Natural killer cell treated with Interleukin-12 subunit alpha and Interleukin-12 subunit beta and Interleukin-15 and Interleukin-18, amount 100 ng/mL, for 72 hours (primary cell): Measurements from ENCODE around the gene PDE4C. TPM values are rescaled to one million over a fixed set of nuclear protein-coding genes. Genes with fewer than 3 reads are reported as not detected.

Experiments
- ATAC-seq, 2 donors: fragments of 150-1000 bp; cut with Tn5 transposase in 1 of 2; sonication (Bioruptor Pico), chemical (Tn5 transposase) in 1 of 2; 2 replicates each; pipeline ENCODE4 v1.10.0; 2021
- DNase-seq: peaks from one replicate; pipeline ENCODE4 v3.0.0; 2022; ENCODE audit warnings: low spot score
- H3K27ac Mint-ChIP-seq, 2 donors: 1 replicate in 1 of 2; 2 replicates in 1 of 2; pipeline ENCODE4 v1.8.0; 2022; ENCODE audit warnings: mixed read lengths in 2 of 2, mild to moderate bottlenecking in 1 of 2, moderate library complexity in 1 of 2
- H3K27me3 Mint-ChIP-seq, 2 donors: 1 replicate in 1 of 2; 2 replicates in 1 of 2; pipeline ENCODE4 v1.8.0; 2022; ENCODE audit warnings: mixed read lengths in 2 of 2
- H3K36me3 Mint-ChIP-seq: one replicate; pipeline ENCODE4 v1.8.0; 2022; ENCODE audit warnings: mixed read lengths
- H3K4me1 Mint-ChIP-seq, 2 donors: 1 replicate in 1 of 2; 2 replicates in 1 of 2; pipeline ENCODE4 v1.8.0; 2022; ENCODE audit warnings: low read depth in 2 of 2, mixed read lengths in 2 of 2, mild to moderate bottlenecking in 1 of 2
- H3K4me3 Mint-ChIP-seq: one replicate; pipeline ENCODE4 v1.8.0; 2022; ENCODE audit warnings: mixed read lengths
- H3K9me3 Mint-ChIP-seq: 2 replicates; pipeline ENCODE4 v1.8.0; 2022; ENCODE audit warnings: mixed read lengths
- total RNA-seq, 2 donors: library from RNA; stranded (reverse); gene quantifications; one replicate each; pipeline ENCODE4 v1.2.3, GENCODE V29; 2022

The PDE4C gene
- total RNA-seq, 2 donors from 2014 or later, result 0.22 to 1.4 TPM

DNA sequence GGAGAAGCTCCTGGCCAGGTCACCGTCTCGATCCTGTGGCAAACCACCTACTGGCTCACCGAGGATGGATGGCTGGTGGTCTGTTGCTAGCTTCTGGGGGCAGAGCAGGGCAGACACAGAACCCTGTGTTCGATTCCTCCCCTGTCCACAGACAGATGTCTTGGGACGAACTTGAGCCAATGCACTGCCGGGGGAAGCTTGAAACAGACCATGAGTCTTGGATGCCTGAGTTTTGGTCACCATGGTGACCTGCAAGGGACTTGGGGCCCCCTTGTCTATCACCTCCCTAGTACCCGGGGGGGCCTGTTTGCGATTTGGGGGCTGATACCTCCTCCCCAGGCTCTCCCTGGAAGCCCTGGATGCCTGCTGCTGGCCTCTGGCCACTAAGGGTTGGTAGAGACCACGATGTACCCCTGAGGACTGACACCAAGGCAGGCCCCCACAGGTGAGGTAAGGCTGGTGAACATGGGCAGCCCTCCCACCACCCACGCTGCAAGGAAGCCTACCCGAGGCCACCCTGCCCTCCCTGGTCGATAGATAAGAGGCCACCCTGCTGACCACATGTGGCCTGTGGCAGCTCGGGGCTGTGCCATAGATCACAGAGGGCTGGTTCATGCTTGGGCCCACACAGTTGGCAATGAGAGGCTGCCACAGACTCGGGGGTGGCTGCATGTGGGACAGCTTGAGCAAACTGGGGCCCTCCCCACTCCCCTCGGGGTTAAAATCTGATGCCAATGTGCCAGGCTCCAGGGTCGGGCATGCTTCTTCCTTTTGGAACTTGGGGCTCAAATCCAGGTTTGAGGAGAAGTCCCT lies 37.3 kb upstream of the PDE4C start:
- no peak for DNase-seq
- no peak for ATAC-seq

GRCh38 chr19:18262917-18263316 lies 36.7 kb upstream of the PDE4C start:
- no peaks in the 10 kb centered on the region for H3K36me3 Mint-ChIP-seq
- H3K4me1 Mint-ChIP-seq, result peaks cover 0 to 7% of the 10 kb centered on the region in 2 donors
- ATAC-seq (no peak), DNase-seq (no peak)
- H3K27ac Mint-ChIP-seq, result no peak overlapping the region
- H3K27me3 Mint-ChIP-seq, result no peaks in the 10 kb centered on the region
- H3K4me3 Mint-ChIP-seq, result no peak overlapping the region
- H3K9me3 Mint-ChIP-seq, result no peaks in the 10 kb centered on the region

More for the DNA sequence above, 37.3 kb upstream of the PDE4C start:
- H3K27me3 Mint-ChIP-seq, result no peaks in the 10 kb centered on the region
- peaks cover 0 to 7% of the 10 kb centered on the region in 2 donors for H3K4me1 Mint-ChIP-seq
- no peaks in the 10 kb centered on the region for H3K36me3 Mint-ChIP-seq
- no peaks in the 10 kb centered on the region for H3K9me3 Mint-ChIP-seq
- H3K27ac Mint-ChIP-seq, result no peak overlapping the region
- no peak overlapping the region for H3K4me3 Mint-ChIP-seq

GRCh38 chr19:18262144-18262543 lies 35.9 kb upstream of the PDE4C start:
- Mint-ChIP-seq H3K4me1 (peaks cover 0 to 7% of the 10 kb centered on the region in 2 donors), H3K36me3 (no peaks in the 10 kb centered on the region), H3K27ac (no peak overlapping the region)

GRCh38 chr19:18261474-18261873 lies 35.2 kb upstream of the PDE4C start:
- DNase-seq (no peak), ATAC-seq (no peak)
- no peaks in the 10 kb centered on the region for H3K36me3 Mint-ChIP-seq
- peaks cover 0 to 7% of the 10 kb centered on the region in 2 donors for H3K4me1 Mint-ChIP-seq
- H3K9me3 Mint-ChIP-seq, result no peaks in the 10 kb centered on the region
- H3K4me3 Mint-ChIP-seq, result no peak overlapping the region
- H3K27me3 Mint-ChIP-seq, result no peaks in the 10 kb centered on the region
- no peak overlapping the region for H3K27ac Mint-ChIP-seq

More at GRCh38 chr19:18262144-18262543, 35.9 kb upstream of the PDE4C start:
- H3K27me3 Mint-ChIP-seq, result no peaks in the 10 kb centered on the region
- no peak overlapping the region for H3K4me3 Mint-ChIP-seq
- H3K9me3 Mint-ChIP-seq, result no peaks in the 10 kb centered on the region
- DNase-seq, result no peak
- ATAC-seq, result no peak

DNA sequence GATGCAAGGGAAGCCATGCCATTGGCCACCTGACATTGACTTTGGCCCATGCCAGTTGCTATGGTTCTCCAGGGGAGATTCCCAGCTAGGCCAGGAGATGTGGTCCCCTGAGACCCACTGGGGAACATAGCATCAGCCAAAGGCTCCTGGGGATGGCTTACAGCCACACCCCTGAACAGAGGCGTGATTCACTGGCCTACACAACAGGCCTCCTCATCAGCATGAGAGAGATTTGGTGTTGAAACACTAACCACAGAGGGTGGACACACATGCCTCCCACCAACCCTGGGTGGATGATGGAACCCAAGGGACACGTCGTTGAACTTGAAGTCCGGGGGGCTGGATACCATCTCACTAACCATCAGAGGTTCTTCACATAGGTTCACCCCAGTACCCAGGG lies 33.7 kb upstream of the PDE4C start:
- H3K4me3 Mint-ChIP-seq, result no peak overlapping the region
- peaks cover 0 to 4% of the 10 kb centered on the region in 2 donors for H3K27me3 Mint-ChIP-seq
- no peak overlapping the region for H3K27ac Mint-ChIP-seq
- no peaks in the 10 kb centered on the region for H3K9me3 Mint-ChIP-seq
- ATAC-seq (no peak), DNase-seq (no peak)
- H3K36me3 Mint-ChIP-seq, result no peaks in the 10 kb centered on the region
- H3K4me1 Mint-ChIP-seq, result peaks cover 0 to 4% of the 10 kb centered on the region in 2 donors

DNA sequence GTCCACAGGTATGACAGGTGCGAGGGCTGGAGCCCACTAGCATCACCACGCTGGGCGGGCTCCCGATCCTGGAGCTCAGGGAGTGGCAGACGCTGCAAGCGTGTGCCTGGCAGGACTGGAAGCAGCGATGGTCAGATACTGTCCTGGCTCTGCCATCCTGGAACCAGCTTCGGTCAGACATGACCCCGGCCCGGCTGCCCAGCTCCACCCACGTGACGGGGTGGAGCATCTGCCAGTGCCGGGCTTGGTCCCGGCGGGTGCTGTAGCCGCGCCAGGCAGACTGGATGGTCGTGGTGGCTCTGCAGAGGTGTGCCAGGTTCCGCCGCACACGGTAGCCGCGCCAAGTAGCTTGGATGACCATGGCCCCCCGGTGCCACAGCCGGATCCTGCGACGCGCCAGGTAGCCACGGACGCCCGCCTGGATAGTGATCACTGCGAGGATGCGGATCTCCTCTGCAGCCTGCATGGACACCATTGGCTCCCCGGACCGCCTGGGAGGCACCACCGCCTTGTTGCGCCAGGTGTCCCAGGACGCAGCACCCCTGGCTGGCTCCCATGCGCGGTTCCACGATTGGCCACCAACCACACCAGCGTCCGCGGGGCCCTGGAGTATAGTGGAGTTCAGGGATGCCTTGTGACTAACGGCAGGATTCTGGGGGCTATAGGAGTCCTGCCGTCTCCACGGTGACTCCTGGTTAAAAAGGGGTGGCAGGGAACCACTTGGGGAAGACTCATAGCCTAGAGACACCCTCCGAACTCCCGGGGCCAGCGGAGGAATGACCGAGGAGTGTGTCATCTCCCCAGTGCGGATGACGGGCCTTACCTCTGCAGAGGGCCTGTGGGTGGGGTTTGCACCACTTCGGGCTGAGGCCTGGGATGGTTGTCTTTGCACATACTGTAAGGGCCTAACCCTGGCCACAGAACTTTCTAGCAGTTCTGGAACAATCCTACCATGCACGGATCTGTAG lies 31.5 kb upstream of the PDE4C start:
- H3K27me3 Mint-ChIP-seq, result peaks cover 6 to 18% of the 10 kb centered on the region in 2 donors
- H3K9me3 Mint-ChIP-seq, result no peaks in the 10 kb centered on the region
- ATAC-seq, result no peak
- no peak overlapping the region for H3K4me3 Mint-ChIP-seq
- H3K27ac Mint-ChIP-seq, result no peak overlapping the region
- peaks cover 0 to 6% of the 10 kb centered on the region in 2 donors for H3K4me1 Mint-ChIP-seq
- no peaks in the 10 kb centered on the region for H3K36me3 Mint-ChIP-seq
- DNase-seq, result no peak

DNA sequence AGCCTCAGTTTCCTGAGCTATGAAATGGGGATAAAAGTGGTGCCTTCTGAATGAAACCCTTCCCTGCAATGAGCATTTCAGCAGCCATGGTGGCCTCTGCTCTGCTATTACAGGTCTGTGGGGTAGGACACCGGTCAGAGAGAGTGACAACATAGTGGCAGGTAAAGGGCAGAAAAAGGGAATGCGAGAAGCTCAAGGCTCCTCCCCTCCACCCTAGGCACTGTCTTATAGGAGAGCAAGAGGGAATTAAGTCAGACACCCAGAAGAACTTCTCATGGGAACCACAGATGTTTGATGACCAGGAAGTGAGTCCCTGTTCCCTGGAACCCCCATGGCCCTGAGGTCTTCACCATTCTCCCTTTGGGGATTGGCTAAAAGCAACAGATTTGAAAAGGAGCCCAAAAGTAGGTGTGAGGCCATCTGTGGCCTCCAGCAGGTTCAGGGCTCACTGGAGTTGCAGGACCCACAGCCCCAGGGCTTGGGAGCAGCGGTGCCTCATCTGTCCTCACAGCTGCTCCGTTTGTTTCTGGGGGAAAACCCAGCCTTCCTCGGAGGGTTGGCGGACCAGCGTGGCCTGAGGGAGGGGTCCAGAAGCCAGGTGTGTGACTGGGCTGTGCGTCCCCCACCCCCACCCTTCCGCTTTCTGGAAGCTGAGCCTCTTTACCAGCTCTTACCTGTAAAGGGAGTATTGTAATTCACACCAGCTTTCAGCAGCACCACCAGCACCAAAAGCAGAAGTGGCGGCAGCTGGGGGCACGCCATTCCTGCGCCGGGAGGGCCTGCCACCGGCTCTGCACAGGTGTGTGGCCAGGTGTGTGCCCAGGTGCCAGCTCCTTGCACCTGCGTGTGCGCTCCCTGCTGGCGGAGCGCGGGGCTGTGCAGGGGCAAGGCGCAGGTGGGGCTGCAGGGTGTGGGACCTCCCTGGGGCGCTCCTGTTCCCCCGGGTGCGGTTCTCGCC lies 28.6 kb upstream of the PDE4C start:
- no peak overlapping the region for H3K27ac Mint-ChIP-seq
- no peak overlapping the region for H3K4me3 Mint-ChIP-seq
- no peak for DNase-seq
- no peaks in the 10 kb centered on the region for H3K9me3 Mint-ChIP-seq
- no peak for ATAC-seq
- peaks cover 5 to 7% of the 10 kb centered on the region in 2 donors for H3K4me1 Mint-ChIP-seq
- no peaks in the 10 kb centered on the region for H3K36me3 Mint-ChIP-seq
- H3K27me3 Mint-ChIP-seq, result peaks cover 12 to 25% of the 10 kb centered on the region in 2 donors

DNA sequence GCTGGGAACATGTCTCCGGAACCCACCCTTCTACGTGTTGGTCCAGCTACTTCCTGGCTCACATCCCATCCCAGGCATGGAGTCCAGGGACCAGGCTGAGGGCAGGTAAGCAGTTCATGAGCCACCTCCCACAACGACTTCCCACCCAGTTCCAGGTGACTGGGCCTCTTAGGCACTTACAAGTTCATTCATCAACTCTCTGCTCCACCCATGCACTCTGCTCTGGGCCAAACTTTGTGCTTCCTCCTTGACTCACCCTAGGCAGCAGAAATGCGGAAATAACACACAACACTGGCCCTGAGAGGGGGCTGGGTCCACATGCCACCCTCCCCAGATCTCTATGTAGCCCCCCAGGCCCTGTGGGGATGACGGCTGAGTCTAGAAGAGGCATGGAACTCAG lies 27.5 kb upstream of the PDE4C start:
- H3K4me1 Mint-ChIP-seq, result peaks cover 5 to 7% of the 10 kb centered on the region in 2 donors
- DNase-seq, result no peak
- H3K9me3 Mint-ChIP-seq, result no peaks in the 10 kb centered on the region
- no peak for ATAC-seq
- no peak overlapping the region for H3K4me3 Mint-ChIP-seq
- H3K27me3 Mint-ChIP-seq, result peaks cover 12 to 25% of the 10 kb centered on the region in 2 donors
- no peaks in the 10 kb centered on the region for H3K36me3 Mint-ChIP-seq
- no peak overlapping the region for H3K27ac Mint-ChIP-seq

DNA sequence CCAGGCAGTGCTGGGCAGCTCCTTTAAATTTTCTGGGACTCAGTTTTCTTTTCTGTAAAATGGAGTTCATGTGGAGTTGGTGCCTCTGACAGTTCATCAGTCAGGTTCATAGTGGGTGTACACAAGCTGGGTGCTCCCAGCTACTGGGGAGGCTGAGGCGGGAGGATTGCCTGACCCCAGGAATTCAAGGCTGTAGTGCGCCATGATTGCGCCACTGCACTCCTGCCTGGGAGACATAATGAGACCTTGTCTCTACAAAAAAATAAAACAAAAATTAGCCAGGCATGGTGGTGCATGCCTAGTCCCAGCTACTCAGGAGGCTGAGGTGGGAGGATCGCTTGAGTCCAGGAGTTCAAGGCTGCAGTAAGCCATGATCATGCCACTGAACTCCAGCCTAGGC lies 26.9 kb upstream of the PDE4C start:
- H3K4me3 Mint-ChIP-seq, result no peak overlapping the region
- no peaks in the 10 kb centered on the region for H3K9me3 Mint-ChIP-seq
- ATAC-seq, result no peak
- no peak overlapping the region for H3K27ac Mint-ChIP-seq
- H3K36me3 Mint-ChIP-seq, result no peaks in the 10 kb centered on the region
- peaks cover 12 to 25% of the 10 kb centered on the region in 2 donors for H3K27me3 Mint-ChIP-seq
- peaks cover 5 to 7% of the 10 kb centered on the region in 2 donors for H3K4me1 Mint-ChIP-seq
- DNase-seq, result no peak

- Mint-ChIP-seq H3K36me3 (no peaks in the 10 kb centered on the region), H3K4me1 (peaks cover 5 to 7% of the 10 kb centered on the region in 2 donors), H3K27ac (no peak overlapping the region), H3K9me3 (no peaks in the 10 kb centered on the region), H3K4me3 (no peak overlapping the region), H3K27me3 (peaks cover 12 to 25% of the 10 kb centered on the region in 2 donors)
- DNase-seq (no peak), ATAC-seq (no peak)
These were observed 26.1 kb upstream of the PDE4C start for GRCh38 chr19:18252370-18252717.

DNA sequence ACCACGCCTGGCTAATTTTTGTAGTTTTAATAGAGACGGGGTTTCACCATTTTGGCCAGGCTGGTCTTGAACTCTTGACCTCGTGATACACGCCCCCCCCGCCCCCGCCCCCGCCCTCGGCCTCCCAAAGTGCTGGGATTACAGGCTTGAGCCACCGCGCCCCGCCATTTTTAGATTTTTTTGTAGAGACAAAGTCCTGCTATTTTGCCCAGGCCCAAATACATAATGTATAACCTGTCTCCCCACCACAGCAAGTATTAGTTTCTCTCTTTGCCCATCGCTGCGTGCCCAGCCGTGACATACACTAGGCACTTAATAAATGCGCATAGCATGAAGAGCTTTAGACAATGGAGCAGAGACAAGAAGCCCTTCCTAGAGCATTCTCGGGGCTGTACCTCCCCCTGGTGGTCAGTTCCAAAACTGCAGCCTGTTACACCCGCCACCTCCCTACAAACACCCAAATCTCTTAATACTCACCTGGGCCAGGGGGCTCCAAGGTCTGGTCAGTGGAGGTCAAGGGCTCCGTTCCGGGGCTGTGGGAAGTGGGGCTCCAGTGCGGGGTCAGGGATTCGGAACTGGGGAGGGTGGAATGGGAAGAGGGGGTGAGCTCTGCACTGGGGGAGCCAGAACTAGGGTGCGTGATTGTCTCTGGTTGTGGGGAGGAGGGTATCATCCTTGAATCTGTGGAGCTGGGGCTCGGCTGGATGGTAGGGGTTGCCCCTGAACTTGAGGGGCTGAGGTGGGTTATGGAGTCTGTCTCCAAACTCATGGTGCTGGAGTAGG lies 25.5 kb upstream of the PDE4C start:
- ATAC-seq (peak; percentile 76 to 78), DNase-seq (peak; percentile 81)
- H3K27me3 Mint-ChIP-seq, result peaks cover 12 to 25% of the 10 kb centered on the region in 2 donors
- H3K27ac Mint-ChIP-seq, result no peak overlapping the region
- no peaks in the 10 kb centered on the region for H3K36me3 Mint-ChIP-seq
- H3K9me3 Mint-ChIP-seq, result no peaks in the 10 kb centered on the region
- H3K4me3 Mint-ChIP-seq, result no peak overlapping the region
- peaks cover 5 to 7% of the 10 kb centered on the region in 2 donors for H3K4me1 Mint-ChIP-seq

GRCh38 chr19:18249834-18250233 lies 23.6 kb upstream of the PDE4C start:
- ATAC-seq (no peak), DNase-seq (no peak)
- H3K36me3 Mint-ChIP-seq, result no peaks in the 10 kb centered on the region
- no peaks in the 10 kb centered on the region for H3K9me3 Mint-ChIP-seq
- peaks cover 5 to 7% of the 10 kb centered on the region in 2 donors for H3K4me1 Mint-ChIP-seq
- no peak overlapping the region for H3K27ac Mint-ChIP-seq
- H3K4me3 Mint-ChIP-seq, result no peak overlapping the region
- H3K27me3 Mint-ChIP-seq, result peaks cover 12 to 21% of the 10 kb centered on the region in 2 donors
